22Rv1 (cell line): ENCODE data around the gene FOLR2.

Experiments used
- H3K27ac ChIP-seq: fragments of 450-650 bp; 2 replicates; pipeline ENCODE4 v1.5.1; 2017
- CTCF ChIP-seq: fragments of 450-650 bp; IDR thresholded peaks from 2 replicates; pipeline ENCODE4 v1.5.1; 2017; ENCODE audit warnings: mild to moderate bottlenecking
- ZFX ChIP-seq: fragments of 450-650 bp; IDR thresholded peaks from 2 replicates; pipeline ENCODE4 v1.6.1; 2017; ENCODE audit warnings: antibody characterized with exemption, borderline replicate concordance

FOLR2 gene

GRCh38 chr11:72224564-72225410, 8.2 kb downstream of the FOLR2 start, which contains the start of gene INPPL1:
Gene INPPL1 (plus strand): TSS chr11:72224767. CDS start chr11:72224985, 218 bp downstream.
- TF ChIP-seq CTCF (no peak), ZFX (no peak)
- H3K27ac ChIP-seq, result peak within 1 kb of the TSS; percentile 96

GRCh38 chr11:72225411-72225951, 8.9 kb downstream of the FOLR2 start:
- TF ChIP-seq ZFX, result no peak
- TF ChIP-seq CTCF, result no peak
- H3K27ac ChIP-seq, result peak overlapping the region; percentile 96

GRCh38 chr11:72226701-72227100, 10.1 kb downstream of the FOLR2 start:
- H3K27ac ChIP-seq, result peak overlapping the region; percentile 96
- TF ChIP-seq ZFX (no peak), CTCF (no peak)

- TF ChIP-seq CTCF, result no peak
- TF ChIP-seq ZFX, result no peak
- H3K27ac ChIP-seq, result no peak overlapping the region
Measured at GRCh38 chr11:72227316-72228228, 11.0 kb downstream of the FOLR2 start.

- no peak for TF ChIP-seq ZFX
- no peak for TF ChIP-seq CTCF
- H3K27ac ChIP-seq, result no peak overlapping the region
Measured at GRCh38 chr11:72228229-72228843, 11.7 kb downstream of the FOLR2 start.

- TF ChIP-seq ZFX (no peak), CTCF (no peak)
- H3K27ac ChIP-seq, result no peak overlapping the region
Measured at GRCh38 chr11:72228844-72229231, 12.2 kb downstream of the FOLR2 start.
